ENCODE measurements around the gene TENM3.

TENM3 gene

DNA sequence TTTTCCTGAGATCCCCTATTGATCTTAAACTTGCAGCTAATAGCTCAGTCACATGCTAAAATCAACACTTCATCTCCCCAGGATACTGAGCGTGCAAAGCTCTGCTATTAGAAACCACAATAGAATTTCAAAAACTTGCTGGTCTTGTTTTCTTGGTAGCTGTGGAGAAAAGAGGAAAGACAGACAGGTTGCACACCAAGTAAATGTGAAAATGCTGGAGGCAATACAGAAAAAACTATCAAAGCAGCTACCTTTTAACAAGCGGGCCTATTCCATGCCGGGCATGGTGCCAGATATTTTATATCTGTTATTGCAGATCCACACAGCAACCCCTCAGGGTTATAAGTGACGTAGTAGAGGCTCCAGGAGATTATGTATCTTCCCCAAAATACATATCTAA is 502.0 kb downstream of the TENM3 start:
- DNase-seq (ENCODE audit: low spot score) = no peak

DNA sequence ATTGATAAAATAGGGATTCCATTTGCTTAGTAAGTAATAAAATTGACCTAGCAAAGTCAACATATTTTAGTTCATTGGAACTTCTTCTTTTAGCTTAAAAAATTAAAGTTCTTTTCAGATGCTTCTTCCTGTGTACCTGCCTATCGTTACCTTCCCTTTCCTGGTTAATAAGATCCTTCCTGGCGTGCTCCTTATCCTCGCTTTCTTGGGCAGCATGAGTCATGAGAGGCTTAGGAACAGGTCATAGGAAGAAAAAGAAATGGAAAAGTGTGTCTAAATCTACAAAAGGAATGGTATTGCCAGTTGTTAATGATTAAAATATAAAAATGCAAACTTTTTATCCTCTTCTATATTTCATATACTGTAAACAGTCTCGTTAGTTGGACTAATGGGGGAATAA is 503.7 kb downstream of the TENM3 start:
- DNase-seq (ENCODE audit: low spot score) = no peak

DNA sequence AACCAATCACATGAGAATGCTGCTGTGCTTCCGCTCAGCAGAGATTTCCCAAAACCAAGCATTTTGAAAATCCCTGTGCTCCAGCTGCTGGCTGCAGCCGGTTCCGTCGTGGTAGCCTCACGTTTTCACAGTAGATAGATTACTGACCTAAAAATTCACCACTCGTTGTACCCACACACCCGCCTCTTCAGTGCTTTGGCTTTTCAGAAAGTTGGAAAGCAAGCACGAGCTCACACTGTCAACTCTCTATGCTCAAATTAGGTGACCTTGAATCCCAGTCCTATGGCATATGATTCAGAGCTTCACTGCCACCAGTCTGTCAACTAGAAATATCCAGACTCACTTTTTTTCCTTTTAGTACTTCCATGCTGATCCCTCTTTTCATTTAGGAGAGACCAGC is 505.1 kb downstream of the TENM3 start:
- no peak for DNase-seq (ENCODE audit: low spot score)

DNA sequence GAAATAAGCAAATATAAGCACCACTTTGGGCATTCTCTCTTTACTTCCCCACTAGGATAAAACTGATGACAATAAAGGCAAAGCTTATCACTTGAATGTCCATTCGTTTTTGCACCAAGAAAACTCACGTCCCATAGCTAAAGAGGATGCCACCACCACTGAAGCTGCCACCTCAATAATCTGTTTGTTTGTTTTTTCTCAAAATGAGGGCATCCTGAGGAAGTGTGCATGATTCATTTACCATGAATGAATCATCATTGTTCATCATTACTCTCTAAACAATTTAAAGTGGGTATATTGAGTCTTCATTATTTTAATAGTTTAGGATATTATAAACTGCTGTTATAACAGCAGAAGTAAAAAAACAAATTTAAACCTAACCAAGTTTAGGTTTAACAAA is 505.7 kb downstream of the TENM3 start:
- DNase-seq (ENCODE audit: low spot score) = no peak

DNA sequence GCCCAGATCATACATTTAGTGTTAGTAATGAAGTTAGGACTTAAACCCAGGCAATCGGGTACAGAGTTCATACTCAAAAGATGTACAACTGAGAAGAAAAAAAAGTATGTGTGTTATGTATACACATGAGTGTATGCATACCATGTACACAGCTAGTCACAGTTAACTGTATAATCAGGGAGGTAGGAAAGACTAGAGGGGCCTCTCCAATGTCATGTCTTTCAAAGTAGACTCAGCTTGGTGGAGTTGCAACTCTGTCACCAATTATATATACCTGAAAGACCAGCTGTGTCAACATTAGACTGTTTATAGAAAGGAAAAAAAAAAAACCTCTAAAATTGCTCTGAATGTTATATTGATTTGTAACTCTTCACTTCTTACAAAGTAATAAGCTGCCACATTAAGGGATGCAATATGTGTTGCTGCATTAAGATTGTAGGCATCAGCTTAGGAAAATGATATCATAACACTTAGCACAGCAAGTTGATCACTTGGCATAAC is 506.5 kb downstream of the TENM3 start:
- DNase-seq (ENCODE audit: low spot score) = no peak

DNA sequence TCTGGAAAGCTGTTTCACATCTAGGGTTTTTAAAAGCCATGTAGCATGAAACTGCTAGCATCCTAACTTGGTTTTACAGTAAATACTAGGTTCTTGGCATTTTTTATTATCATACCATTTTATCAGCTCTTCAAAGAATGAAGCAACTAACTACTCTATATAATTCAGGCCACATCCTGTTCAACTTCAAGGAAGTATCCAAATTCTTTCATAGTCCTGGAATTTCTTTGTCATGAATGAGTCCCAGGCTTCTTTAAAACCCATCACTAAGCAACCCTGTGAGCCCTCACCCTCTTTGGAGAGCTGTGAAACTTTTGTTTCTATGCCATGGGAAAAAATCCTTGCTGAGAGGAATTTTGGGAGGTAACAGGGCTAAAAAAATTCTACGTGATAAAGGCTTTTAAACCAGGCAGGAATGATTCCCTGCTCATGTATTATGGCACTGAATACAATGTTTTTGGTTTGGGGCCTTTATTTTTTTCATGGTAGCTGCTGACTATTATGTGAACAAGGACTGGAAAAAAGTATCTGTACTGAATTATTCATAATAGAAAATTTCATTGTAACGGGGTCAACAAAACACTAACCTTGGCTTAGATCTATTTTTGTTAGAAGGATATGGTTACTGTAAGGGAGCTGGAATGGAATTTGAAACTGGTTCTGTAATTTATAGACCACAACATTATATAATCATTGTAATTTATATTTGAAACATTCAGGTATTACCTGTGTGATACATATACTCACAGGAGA is 509.1 kb downstream of the TENM3 start:
- no peak for DNase-seq (ENCODE audit: low spot score)

DNA sequence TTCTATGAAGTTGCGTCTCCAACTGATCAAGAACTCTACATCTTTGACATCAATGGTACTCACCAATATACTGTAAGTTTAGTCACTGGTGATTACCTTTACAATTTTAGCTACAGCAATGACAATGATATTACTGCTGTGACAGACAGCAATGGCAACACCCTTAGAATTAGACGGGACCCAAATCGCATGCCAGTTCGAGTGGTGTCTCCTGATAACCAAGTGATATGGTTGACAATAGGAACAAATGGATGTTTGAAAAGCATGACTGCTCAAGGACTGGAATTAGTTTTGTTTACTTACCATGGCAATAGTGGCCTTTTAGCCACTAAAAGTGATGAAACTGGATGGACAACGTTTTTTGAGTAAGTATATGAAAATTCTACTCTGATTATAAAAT is 511.7 kb downstream of the TENM3 start:
- no peak for DNase-seq (ENCODE audit: low spot score)

DNA sequence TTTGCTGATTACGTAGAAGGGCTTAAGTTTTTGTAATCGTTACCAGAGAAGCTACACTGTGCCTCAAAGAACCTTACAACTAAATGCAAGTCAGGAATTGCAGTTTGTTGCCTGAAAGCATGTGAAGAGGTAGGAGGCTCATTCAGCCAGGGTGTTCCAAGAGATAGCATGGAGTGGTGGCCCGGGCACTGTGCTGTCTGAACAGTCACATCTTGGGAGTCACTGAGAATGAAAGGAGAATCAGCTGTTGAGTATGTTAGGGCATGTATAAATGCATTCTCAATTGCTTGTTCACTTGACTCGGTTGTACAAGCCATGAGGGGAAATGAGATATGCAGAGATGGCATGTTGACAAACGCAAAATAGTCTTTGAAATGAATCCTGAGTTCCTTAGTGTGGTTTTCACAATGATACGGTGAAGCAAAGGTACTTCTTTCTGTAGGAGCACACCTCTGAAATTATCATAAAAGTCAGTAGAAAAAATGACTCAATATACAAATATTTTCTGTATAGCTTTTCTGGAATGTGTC is 513.0 kb downstream of the TENM3 start:
- DNase-seq (ENCODE audit: low spot score) = no peak

DNA sequence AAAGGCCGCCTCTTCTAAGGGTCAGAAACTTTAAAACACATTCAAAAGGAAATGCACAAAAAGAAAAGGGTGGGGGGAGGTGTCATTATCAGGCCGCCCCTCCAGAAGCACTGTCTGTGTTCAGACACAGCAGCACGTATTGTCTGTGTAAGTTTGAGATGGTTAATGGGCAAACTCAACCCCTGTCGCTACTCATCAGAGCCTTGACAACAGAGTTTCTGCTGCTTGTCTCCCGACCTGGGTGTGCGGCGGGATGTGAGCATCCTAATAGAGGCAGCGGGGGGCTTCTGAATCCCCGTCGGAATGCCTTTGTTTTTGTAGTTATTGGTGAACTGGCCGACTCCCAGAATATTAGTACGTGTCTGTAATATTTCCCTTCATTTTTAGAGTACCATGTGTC is 515.1 kb downstream of the TENM3 start:
- peak; percentile 17 for DNase-seq (ENCODE audit: low spot score)

DNA sequence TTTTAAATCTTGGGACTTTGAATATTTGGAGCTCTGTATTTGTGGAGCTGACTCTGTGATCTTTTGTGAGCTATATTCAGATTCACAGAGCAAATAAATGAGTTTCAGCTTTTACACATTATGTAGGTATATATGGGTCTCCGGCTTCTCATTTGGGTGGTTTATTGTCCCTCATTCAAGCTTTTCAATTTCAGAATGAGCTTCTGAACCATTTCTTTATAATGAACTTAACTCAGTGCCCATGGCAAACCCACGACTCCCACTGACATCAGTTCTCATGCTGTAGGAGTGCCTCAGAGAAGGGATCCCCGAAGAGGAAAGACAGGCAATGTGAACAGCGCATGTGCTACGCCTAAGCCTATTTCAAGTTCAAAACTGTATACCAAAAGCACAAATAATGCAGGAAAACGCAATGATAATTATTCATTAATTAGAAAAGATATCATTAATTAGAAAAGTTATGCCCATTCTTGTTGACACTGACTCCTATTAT is 517.4 kb downstream of the TENM3 start:
- DNase-seq (ENCODE audit: low spot score) = no peak

DNA sequence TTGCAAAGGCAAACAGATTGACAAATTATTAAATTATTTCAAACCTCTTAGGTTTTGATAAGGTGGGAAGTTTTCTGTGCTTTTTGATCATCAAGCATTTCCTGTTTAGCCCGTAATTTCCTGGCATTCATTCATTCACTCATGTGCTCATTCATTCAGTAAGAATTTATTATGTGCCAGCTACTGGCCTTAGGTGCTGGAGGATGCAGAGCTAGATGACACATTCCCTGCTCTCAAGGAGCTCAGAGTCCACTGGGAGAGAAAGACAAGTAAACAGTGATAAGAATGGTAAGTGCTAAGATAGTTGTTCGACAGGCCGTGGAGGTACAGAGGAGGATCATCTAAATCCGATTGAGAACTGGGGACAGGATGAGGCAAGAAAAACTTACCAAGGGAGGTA is 520.9 kb downstream of the TENM3 start:
- DNase-seq (ENCODE audit: low spot score) = no peak

DNA sequence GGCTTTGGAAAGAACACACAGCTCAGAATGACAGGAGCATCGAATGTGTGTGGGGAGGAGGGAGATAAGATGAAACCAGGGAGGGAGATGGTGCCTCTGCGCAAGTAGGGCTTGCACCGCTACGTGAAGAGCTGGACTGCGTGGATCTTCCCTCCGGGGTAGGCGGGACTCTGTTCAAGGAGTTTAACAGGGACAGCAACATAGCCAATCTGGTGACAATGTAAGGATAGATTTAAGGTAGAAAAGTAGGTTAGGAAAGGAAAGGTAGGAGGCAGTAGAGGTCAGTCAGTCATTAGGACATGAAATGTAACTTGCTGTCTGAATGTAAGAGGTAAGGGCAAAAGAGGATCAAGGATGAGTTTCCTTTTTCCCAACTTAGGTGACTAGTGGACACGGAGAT is 521.4 kb downstream of the TENM3 start:
- DNase-seq (ENCODE audit: low spot score) = peak; percentile 17

DNA sequence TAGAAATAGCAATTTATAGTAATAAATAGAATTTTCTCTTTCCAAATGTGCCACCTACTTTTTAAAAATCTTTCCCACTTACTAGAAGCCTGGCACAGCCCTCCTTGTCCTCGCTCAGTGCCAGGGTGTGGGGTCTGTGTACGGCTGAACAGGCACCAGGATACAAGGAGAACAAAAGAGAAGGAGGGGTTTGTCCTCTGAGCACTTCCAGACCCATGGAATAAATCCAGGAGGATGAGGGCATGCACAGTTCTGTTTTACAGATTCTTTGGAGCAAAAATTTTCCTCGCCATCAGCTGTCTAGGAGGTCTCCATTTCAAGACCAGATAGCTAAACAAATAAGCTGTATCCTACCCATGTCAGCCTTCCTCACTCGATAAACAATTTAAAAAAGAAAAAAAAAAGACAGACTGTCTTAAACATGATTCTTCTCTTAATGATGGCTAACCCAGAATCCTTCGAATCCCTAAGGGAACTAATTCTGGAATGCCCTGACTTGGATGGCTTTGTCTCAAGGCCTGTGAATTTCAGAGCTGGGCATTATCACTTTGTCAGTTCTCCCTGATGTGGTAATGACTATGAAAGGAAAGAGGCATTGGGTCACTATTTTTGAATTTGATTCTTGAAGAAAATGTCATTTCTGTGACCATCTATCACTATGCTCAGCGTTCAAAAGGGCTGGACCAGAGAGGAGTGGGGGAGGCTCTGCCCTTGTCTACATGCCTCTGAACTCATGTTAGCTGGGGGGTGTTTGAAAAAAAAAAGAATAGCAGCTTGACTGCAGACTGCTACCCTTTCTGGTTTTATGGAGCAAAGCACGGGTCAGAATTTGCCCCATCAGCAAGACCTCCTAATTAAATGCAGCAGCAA is 523.0 kb downstream of the TENM3 start:
- no peak for DNase-seq (ENCODE audit: low spot score)

DNA sequence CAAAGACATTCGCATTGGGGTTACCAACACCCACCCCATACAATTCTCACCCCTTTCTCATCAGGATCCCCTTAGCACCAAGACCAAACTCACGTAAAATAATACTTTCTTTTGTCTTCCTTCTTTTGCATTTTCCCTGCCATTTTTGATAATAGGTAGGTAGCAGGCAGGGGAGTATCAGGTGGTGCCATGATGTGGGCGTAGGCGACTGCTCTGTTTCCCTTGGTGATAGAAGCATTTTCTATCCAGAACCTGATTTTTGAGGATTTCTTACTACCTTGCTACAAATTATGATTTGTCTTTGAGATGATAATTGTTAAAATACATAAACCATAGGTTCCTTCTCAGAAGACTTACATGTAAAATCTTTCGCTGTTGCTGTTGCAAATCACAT is 523.7 kb downstream of the TENM3 start:
- no peak for DNase-seq (ENCODE audit: low spot score)

DNA sequence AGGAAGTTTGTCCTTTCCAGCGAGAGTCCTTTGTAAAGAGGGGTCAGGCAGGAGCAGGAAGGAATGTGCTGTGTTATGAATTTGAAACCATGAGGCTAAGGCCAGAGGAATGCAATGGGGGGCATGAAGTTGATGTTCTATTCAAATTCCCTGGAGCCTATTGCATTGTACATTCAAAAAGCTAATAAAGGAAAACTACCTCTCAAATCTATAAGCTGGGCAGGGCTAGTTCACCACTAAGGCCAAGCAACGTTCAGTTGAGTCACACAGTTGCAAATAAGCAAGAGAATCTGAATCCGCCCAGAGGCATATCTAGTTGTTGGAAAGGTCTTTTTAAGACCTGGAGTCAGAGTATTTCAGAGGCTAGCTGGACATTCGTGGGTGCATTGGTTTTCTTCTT is 525.6 kb downstream of the TENM3 start:
- no peak for DNase-seq (ENCODE audit: low spot score)

DNA sequence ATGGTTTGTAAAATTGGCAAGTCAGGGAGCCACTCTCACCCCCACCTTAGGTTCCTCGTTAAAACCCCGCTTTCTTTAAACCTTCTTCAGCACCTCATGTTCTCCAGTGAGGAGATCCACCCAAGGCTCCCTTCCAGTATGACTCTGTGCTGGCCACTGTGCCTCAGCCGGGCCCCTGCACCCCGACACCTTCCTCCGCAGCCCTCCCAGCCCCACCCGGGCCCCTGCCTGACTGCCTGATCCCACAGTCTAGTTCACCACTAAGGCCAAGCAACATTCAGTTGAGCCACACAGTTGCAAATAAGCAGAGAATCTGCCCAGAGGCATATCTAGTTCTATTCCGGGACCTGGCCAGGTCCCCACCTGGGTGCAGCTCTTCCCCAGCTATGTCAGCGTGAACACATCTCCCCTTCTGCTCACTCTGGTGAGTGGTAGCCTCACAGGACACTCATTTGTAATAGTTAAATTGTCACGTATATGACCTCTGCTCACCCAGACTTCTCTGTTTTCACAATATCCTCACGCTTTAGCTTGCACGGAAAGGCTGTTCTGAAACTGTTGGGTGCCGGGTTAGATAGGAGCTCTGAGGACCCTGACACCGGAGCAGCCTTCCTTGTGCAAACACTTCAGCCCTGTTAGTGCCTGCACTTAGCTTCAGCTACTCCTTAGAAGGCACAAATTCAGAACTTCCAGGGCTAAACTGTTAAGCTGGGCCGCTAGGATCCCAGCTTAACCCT is 527.2 kb downstream of the TENM3 start:
- DNase-seq (ENCODE audit: low spot score) = peak; percentile 15

DNA sequence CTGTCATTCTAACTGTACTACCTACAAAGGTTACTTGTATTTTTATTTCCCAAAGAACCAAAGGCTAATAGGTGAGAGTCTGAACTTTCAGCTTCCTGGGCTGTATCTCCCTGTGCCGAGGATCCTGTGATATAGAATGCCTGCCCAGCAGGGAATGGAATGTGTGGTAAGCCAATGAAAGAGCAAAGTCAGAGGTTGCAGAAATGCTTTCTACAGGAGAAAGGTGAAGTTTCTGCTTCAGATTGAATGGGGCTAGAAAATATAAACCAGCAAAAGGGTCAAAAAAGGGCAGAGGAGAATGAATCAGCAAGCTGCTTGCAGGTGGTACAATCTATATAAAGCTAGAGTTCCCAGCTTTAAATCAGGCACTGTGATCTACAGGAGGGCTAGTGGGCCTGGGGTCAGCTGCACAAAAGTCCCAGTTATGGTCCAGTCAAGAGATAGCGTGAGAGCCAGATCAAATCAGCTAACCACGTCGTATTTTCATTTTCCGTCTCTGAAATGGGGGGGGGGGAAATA is 527.9 kb downstream of the TENM3 start:
- DNase-seq (ENCODE audit: low spot score) = peak; percentile 50

DNA sequence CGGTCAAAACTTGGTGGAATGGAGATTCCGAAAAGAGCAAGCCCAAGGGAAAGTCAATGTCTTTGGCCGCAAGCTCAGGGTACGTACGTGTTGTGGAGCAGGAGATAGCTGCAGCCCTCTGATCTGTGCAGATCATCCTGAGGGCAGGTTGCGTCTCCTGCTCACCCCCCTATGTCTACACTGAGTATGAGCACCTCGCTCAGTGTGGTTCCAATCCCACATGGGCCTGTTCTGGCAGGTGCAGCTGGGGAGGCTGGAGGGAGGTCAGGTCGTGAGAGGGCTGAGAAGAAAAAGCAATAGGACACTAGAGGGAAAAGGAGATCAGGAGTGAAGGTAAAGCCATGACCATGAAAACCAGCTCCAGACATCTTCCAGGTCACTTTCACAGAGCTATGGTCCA is 531.9 kb downstream of the TENM3 start:
- no peak for DNase-seq (ENCODE audit: low spot score)

DNA sequence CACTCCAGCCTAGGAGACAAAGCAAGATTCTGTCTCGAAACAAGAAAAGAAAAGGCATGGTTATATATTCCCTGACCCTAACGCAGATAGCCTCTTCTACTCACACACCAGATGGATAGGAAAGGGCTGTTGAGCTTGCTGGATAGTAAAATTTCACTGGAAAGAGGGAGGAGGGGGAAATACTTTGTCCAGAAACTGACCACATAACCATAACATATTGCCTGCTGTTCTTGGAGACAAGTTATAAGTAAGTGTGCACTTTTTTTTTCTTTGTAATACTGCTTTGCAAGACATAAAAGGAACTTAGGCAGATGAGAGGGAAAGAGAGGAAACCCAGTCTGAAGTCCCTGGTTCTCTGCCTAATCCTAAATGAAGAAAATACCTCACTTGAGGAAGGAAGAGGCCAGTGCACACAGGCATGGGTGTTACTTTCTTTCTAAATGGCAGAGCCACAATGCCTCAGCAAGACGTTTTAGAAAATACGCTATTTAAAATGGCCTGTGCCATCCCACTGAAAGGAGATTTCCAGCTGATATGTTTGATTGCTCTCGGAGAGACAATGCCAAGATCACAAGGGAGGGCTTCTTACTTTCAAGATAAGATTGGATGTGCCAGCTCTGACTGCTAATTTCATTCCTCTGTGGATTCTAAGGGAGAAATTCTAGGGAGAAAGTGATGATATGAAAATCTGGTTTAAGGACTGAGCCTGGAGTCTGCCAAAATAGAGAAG is 533.3 kb downstream of the TENM3 start:
- DNase-seq (ENCODE audit: low spot score) = no peak

DNA sequence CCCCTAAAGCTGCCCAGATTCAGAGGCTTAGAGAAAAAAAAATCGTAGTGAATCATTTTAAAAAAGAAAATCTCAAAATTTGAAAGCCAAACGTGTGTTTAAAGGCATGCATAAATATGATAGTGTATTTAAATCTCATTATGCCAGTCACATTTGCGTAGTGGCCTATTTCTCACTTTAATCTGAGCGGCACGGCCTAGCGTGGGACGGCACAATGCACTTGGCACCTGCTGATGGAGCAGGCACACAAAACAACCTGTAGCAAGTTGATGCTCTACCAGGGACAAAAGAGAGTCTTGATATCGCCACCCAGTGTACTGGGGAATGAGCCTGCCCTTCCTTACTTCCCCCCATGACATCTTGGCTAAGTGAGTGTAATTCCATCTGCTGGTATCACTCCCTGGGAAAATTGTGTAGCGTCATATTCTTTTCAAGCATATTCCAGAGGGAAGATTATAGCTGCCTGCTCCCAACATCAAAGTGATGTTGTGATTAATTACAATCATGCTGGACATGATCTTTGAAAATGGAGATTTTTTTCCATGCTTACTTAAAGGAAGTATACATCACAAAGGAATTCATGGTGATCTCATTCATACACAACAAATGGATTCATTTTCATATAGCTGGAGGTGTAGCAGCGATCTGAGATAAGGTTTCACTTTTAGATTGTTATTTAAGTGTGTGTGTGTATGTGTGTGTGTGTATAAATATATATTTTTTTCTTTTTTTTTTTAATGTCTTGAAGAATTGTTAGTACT is 535.2 kb downstream of the TENM3 start:
- DNase-seq (ENCODE audit: low spot score) = no peak

DNA sequence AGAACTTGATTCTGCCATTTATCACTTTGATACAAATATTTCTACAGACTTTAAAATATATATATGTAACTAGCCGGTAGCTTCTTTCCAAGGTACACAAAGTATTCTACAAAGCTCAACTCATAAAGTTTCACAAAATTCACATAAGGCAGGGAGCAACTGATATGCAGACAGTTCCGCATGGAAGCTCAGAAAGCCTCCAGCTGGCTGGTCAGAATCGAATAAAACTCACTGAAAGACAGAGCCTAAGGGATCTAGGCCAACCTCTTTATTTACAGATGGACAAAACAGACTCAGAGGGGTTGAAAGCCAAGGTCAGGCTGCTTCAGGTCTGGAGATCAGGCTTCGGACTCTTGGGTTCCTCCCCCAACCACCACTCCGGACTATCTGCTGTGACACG is 543.8 kb downstream of the TENM3 start:
- no peak for DNase-seq (ENCODE audit: low spot score)
